ENCODE results near the gene SBNO2. TPM values are rescaled to one million over a fixed set of nuclear protein-coding genes. Genes with fewer than 3 reads are reported as not detected.

The SBNO2 gene
- total RNA-seq, 1 experiment from 2014 or later, result 97.8 TPM

GRCh38 chr19:1157931-1158884 lies 15.9 kb downstream of the SBNO2 start:
- BruUV-seq (replicated peaks), result no TSS peak
- intact Hi-C loops (cut with micrococcal nuclease; ENCODE audit: unreplicated experiment), result no loop called here
- no peaks in the 10 kb centered on the region for H3K27me3 Mint-ChIP-seq (ENCODE audit: unreplicated experiment)
- H3K27ac Mint-ChIP-seq (ENCODE audit: unreplicated experiment), result no peak overlapping the region
- TF ChIP-seq, protein P1, sequence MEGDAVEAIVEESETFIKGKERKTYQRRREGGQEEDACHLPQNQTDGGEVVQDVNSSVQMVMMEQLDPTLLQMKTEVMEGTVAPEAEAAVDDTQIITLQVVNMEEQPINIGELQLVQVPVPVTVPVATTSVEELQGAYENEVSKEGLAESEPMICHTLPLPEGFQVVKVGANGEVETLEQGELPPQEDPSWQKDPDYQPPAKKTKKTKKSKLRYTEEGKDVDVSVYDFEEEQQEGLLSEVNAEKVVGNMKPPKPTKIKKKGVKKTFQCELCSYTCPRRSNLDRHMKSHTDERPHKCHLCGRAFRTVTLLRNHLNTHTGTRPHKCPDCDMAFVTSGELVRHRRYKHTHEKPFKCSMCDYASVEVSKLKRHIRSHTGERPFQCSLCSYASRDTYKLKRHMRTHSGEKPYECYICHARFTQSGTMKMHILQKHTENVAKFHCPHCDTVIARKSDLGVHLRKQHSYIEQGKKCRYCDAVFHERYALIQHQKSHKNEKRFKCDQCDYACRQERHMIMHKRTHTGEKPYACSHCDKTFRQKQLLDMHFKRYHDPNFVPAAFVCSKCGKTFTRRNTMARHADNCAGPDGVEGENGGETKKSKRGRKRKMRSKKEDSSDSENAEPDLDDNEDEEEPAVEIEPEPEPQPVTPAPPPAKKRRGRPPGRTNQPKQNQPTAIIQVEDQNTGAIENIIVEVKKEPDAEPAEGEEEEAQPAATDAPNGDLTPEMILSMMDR (IDR thresholded peaks at IDR 0.05; ENCODE audit: unreplicated experiment), result no peak
- DNase-seq, result no peak
- CTCF ChIA-PET, result interaction anchor here (0.8 kb wide), 1 partner anchor 742 kb away, joined by 10 read pairs; no protein-coding TSS in a partner anchor
- H3K36me3 Mint-ChIP-seq (ENCODE audit: insufficient read depth, unreplicated experiment), result peaks cover 33% of the 10 kb centered on the region
- no peak overlapping the region for H3K4me3 Mint-ChIP-seq (ENCODE audit: low read depth, unreplicated experiment)
- no peaks in the 10 kb centered on the region for H3K9me3 Mint-ChIP-seq (ENCODE audit: low read depth, unreplicated experiment)
- peaks cover 13% of the 10 kb centered on the region for H3K4me1 Mint-ChIP-seq (ENCODE audit: low read depth, unreplicated experiment)

DNA sequence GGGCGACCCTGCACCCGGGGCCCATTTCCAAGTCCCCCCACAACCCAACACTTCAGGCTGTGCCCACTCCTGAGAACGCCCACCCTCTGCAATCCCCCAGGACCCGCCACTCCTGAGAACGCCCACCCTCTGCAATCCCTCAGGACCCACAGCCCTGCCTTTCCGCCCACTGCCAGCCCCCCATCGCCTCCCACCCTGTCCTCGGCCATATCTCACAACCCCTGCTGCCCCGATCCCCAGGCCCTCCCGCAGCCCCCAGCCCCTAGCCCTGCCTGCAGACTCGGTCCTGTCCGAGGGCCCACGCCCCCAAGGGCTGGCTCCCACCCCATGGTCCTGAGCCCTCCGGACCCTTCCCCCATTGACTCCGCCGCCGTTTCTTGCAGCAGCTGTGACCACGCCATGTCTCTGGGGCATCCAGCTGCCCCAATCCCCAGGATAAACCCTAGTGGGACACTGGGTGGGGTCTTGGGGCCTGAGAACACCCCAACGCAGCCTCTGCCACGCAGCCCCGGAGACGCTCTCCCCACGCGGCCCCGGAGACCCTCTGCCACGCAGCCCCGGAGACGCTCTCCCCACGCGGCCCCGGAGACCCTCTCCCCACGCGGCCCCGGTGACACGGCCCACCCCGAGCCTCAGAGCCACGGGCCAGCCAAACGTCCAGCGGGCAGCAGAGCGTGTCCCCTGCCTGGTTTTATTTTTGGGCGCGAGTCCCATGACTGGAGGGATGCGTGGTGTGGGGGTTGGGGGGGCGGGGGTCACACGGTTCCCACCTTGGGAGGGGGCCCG lies 17.0 kb downstream of the SBNO2 start:
- peaks cover 32% of the 10 kb centered on the region for H3K36me3 Mint-ChIP-seq (ENCODE audit: insufficient read depth, unreplicated experiment)
- no peak overlapping the region for H3K4me3 Mint-ChIP-seq (ENCODE audit: low read depth, unreplicated experiment)

GRCh38 chr19:1156305-1156801 lies 17.7 kb downstream of the SBNO2 start:
- peaks cover 32% of the 10 kb centered on the region for H3K36me3 Mint-ChIP-seq (ENCODE audit: insufficient read depth, unreplicated experiment)
- no peak overlapping the region for H3K27ac Mint-ChIP-seq (ENCODE audit: unreplicated experiment)
- BruUV-seq (replicated peaks), result no TSS peak
- H3K27me3 Mint-ChIP-seq (ENCODE audit: unreplicated experiment), result no peaks in the 10 kb centered on the region
- no peaks in the 10 kb centered on the region for H3K9me3 Mint-ChIP-seq (ENCODE audit: low read depth, unreplicated experiment)
- no peak overlapping the region for H3K4me3 Mint-ChIP-seq (ENCODE audit: low read depth, unreplicated experiment)
- CTCF ChIA-PET, result no interaction called here
- H3K4me1 Mint-ChIP-seq (ENCODE audit: low read depth, unreplicated experiment), result peaks cover 2% of the 10 kb centered on the region
- no peak for DNase-seq
- TF ChIP-seq, protein P1 (IDR thresholded peaks at IDR 0.05; ENCODE audit: unreplicated experiment), result no peak
- intact Hi-C loops (cut with micrococcal nuclease; ENCODE audit: unreplicated experiment), result no loop called here

More for the DNA sequence above, 17.0 kb downstream of the SBNO2 start:
- Mint-ChIP-seq H3K9me3 (ENCODE audit: low read depth, unreplicated experiment) (no peaks in the 10 kb centered on the region), H3K27ac (ENCODE audit: unreplicated experiment) (no peak overlapping the region), H3K27me3 (ENCODE audit: unreplicated experiment) (no peaks in the 10 kb centered on the region), H3K4me1 (ENCODE audit: low read depth, unreplicated experiment) (peaks cover 8% of the 10 kb centered on the region)
- TF ChIP-seq, protein P1 (IDR thresholded peaks at IDR 0.05; ENCODE audit: unreplicated experiment), result no peak
- BruUV-seq (replicated peaks), result no TSS peak
- intact Hi-C loops (cut with micrococcal nuclease; ENCODE audit: unreplicated experiment), result no loop called here
- no peak for DNase-seq
- CTCF ChIA-PET, result no interaction called here
